Activated CD8-positive, alpha-beta memory T cell treated with anti-CD3 and anti-CD28 coated beads, Interleukin-2, amount 50 U/mL, for 48 hours (primary cell): ENCODE data around the gene NELFCD.
"Not testable (repeated sequence)": the region's sequence is repeated elsewhere in the genome, so short reads cannot be mapped to it uniquely, and the experiment has no call there.

Experiments used
- DNase-seq: peaks from one replicate; pipeline ENCODE4 v3.0.0-alpha.2; 2020

The NELFCD gene, protein sequence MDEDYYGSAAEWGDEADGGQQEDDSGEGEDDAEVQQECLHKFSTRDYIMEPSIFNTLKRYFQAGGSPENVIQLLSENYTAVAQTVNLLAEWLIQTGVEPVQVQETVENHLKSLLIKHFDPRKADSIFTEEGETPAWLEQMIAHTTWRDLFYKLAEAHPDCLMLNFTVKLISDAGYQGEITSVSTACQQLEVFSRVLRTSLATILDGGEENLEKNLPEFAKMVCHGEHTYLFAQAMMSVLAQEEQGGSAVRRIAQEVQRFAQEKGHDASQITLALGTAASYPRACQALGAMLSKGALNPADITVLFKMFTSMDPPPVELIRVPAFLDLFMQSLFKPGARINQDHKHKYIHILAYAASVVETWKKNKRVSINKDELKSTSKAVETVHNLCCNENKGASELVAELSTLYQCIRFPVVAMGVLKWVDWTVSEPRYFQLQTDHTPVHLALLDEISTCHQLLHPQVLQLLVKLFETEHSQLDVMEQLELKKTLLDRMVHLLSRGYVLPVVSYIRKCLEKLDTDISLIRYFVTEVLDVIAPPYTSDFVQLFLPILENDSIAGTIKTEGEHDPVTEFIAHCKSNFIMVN

DNA sequence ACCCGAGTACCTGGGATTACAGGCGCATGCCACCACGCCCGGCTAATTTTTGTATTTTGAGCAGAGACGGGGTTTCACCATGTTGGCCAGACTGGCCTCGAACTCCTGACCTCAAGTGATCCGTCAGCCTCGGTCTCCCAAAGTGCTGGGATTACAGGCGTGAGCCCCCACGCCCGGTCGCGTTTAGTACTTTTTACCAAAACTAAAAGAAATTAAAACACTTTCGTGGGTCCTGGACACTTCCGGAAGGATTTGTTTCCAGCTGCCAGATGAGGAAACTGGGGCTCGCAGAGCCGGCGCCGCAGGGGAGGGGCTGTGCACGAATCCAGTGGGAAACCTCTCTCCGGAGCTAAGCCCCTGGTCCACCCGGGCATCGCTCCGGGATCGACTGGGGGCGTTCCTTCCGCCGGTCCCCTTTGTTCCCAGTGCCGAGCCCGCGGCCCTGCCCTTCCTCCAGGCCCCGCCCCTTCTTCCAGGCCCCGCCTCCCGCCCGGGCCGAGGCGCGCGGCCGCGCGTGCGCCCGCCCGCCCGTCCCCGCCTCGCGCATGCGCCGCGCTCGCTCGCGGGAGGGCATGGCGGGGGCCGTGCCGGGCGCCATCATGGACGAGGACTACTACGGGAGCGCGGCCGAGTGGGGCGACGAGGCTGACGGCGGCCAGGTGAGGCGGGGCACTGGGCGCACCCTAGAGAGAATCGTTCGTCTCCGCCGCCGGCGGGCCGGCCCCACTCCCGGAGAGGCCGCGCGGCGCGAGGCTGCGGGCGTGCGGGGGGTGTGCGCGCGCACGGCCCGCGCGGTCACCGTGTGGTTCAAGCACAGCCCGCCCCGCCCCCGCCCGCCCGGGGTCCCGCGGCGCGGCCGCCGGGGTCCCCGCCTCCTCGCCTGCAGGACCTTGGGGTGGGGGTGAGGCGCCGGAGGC, at the start of gene NELFCD:
NELFCD (plus strand) TSS at position 546 of the 917 bp plus-strand sequence; CDS start at position 600, 54 bp downstream.
- DNase-seq: peak; percentile 96

DNA sequence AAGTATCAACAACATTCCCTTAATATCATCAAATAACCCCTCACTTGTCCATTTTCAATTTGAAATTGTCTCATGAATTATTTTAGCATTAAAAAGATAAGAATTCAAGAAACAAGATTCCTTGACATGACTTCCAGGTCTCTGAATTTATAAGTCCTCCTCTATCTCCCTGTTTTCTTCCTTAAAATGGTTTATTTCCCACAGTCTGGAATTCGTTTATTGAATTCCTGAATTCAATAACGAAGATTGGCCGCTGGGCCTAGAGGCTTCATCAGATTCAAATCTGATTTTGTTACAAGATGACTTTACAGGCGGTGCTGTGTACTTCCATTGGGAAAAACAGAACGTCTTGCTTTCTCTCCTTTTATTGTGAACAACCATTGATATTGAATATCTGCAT, 48.9 kb upstream of the NELFCD start:
- DNase-seq: no peak

DNA sequence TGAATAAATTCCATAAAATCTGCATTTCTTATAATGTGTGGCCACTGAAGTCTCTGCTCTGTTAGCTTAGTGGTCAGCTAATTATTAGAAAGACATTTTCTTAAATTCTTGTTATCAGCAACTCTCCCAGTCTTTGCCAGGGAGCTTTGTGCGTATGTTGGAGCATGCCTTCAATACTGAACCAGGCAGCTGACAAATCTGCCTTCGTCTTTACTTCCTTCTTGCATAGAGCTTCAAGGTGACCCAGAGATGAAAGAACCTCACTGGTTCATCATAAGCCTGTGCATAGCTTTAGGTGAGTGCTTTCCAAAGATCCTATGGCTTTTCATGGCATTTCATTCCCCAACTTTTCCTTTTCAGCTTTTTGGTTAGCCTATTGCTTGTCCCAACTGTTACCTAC, 43.0 kb upstream of the NELFCD start:
- DNase-seq: no peak

DNA sequence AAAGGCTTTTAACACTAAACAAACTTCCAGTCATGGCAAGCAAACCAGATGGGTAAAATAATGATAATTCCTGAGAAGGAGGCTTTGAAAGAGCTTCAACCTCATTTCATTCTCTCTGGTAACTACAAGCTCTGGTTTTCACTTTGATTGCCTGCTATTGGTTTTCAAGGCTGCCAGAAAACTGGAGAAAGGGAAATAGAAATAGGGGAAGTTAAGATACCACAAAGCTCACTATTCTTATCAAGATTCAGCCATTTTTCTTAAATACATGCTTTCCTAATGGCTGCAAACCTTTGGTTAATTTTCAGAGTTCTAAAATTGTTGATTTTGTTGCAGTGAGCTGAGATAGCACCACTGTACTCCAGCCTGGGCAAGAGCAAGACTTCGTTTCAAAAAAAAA, 42.5 kb upstream of the NELFCD start:
- no peak for DNase-seq

DNA sequence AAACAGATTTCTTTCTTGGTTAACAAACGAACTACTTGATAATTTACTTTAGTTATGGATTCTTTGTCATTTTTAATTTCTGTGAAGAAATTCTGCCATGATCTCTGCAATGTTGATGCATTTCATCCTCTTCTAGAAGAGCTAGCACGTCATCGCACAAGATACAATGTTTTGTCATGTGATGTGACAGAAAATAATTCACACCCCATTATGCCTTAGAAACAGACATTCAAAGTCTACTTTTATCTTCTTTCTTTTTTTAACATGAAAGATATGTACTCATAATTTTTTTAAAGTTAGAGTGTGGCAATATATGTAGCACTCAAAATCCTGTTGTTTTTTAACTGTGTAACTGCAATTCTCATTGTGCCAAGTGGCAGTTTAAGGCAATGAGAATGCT, 39.6 kb upstream of the NELFCD start:
- DNase-seq: no peak

DNA sequence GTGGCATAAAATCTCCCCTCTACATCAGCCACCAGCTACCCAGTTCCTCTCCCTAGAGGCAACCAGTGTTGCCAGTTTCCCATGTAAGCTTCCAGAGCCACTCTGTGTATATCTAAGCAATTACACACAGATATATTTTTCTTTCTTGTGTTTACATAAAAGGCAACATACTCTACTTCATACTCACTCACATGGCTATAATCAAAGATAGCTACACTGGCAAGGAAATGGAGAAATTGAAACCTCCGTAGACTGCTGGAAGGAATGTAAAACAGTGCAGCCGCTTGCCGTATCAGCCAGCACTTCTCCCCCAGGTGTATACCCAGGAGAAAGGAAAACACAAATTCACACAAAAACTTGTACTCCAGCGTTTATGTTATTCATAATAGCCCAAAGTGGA, 38.5 kb upstream of the NELFCD start:
- DNase-seq: no peak

DNA sequence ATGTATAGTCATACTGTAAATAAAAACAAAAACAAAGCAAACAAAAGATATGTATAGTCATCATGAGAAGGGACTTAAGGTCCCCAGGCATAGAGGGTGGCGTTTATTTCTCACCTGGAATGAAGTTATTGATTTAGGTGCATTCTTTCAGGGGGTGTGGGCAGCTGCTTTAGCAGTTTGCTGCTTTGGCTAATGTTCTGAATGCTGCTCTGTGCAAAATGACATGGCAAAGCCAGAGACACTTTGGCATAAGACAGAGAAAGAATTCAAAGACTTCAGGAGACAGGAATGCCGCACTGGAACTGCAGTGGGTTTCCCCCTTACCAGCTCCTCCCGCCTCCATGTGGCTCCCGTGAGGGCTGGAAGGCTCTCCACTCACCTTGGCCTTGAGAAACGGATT, 36.4 kb upstream of the NELFCD start:
- DNase-seq: no peak

DNA sequence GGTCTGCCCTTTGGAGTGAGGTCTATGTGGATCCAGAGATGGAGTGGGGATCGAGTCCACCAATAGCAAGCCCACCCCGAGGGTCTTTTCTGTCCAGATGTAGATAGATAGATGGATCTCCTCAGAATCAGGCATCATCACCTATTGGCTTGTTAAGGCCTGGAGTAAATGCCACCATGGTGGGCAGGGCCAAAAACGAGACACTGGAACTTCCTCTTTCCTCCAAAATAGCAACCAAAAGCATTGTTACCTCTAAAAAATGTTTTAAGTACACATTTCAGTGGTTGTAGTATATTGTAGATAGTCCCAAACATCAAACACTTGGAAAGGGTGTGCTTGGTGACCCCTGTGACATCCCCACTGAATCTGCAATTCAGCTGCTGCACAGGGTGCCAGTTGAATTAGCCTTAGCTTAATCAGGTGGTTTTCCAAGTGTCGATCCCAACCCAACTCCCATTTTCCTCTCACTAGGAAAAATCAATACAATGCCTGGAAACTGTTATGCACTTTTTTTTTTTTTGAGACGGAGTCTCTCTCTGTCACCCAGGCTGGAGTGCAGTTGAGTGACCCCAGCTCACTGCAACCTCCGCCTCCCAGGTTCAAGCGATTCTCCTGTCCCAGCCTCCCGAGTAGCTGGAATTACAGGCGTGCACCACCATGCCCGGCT, 35.0 kb upstream of the NELFCD start:
- no peak for DNase-seq

DNA sequence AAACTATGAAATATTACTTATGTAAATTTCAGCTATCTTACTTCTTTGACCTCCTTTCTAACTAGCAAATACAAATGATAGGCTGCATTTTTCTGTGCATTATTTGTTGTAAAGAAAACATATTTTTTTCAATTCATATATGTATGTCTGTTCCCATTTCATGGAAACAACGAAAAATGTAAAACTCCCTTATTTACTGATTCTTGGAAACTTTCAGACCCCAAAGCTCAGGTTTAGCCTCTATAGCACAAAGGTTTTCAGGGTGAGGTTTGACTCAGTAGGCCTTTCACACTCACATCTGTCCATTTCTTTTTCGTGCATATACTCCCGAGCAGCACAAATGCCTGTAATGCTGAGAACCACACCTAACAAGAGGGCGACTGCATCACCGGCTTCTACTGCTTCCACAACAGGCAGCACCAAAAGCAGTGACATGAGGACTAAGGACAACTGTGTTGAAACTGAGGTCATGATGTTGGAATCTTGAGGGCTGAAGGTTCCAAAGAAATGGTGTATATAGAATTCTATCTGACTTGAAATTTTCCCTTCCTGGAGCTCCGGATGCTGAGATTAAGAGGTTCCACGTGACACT, 33.2 kb upstream of the NELFCD start:
- DNase-seq: not testable (repeated sequence)

DNA sequence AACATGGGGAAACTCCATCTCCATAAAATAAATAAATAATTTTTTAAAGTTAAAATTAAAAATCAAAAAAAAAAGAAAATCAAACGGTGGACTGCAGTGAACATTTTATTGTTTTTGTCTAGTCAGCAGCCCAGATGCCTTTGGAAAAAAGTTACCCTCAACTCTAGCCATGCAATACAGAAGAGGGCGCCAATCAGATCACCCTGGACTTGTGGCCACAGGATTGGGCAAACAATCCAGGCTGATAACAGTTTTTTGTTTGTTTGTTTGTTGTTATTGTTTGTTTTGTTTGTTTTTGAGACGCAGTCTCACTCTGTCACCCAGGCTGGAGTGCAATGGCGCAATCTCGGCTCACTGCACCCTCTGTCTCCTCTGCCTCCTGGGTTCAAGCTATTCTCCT, 30.5 kb upstream of the NELFCD start:
- no peak for DNase-seq

DNA sequence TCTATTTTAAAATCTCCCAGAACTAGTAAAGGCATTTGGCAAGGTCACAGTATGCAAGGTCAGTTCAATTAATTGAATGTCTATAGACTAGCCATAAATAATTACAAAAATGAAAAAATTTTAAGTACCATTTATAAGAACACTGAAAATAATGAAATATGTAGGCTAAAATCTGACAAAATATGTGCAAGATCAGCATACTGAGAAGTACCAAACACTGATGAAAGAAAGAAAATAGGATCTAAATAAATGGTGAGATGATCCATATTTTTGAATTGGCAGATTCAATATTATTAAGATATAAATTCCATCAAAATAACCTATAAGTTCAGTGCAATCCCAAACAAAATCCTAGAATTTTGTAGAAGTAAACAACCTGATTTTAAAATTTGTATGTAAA, 28.0 kb upstream of the NELFCD start:
- no peak for DNase-seq

DNA sequence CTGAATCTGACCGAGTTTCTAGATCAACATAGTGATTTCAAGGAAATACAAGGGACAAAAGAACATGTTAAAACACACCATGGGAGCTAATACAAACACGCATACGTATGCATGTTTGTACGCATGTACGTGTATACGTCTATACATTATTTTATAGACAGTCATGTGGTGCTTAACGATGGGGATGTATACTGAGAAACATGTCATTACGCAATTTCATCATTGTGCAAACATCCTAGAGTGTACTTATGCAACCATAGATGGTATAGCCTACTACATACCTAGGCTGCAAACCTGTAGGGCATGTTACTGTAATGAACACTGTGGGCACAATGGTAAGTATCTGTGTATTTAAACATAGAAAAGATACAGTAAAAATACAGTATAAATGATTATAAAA, 25.0 kb upstream of the NELFCD start:
- DNase-seq: no peak

DNA sequence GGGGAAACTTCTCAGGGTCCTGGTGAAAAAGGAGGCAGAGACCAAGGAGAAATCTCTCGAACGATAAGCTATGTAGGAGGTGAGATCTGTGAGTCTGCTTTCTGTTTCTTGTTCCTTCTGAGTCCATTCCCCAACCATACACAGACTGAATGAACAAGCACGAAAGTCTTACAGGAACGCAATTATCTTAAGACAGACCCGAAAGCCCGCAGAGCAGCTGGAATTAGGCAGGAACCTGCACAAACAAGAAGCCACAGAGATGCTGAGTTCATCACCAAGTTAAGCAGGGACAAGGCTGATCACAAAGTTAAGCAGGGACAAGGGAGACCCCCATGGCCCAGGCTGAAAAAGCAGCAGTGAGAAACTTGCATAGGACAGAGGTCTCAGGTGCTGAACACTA, 21.4 kb upstream of the NELFCD start:
- DNase-seq: no peak

DNA sequence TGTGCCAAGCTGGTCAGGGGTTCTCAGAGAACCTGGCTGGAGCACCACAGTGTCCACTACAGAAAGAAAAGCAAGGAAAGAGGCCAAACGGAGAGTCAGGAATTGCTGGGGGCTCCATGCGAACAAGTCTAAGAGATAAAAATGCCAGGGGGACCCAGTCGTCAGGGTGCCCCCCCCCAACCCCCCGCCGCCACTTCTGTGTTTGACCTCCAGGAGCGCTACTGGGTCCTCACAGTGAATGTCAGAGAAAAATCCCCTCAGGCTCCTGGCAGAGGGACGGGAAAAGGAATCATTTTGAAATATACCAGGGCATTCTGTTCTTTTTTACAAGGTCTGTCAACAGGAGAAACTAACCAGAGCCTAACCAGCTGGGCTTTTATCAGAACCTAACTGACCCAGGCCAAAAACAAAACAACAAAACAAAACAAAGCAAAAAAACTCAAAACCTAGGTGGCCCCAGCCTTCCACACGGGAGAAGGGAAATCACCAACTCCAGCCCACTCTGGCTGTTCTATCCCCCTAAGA, 17.9 kb upstream of the NELFCD start:
- DNase-seq: no peak

DNA sequence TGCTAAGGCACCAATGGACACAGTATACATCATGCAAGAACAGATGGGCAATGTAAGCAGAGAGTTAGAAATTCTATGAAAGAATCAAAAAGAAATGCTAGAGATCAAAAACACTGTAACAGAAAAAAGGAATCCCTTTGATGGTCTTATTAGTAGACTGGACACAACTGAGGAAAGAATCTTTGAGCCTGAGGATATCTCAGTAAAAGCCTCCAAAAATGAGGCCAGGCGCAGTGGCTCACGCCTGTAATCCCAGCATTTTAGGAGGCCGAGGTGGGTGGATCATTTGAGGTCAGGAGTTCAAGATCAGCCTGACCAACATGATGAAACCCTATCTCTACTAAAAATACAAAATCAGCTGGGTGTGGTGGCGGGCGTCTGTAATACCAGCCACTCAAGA, 17.1 kb upstream of the NELFCD start:
- not testable (repeated sequence) for DNase-seq

DNA sequence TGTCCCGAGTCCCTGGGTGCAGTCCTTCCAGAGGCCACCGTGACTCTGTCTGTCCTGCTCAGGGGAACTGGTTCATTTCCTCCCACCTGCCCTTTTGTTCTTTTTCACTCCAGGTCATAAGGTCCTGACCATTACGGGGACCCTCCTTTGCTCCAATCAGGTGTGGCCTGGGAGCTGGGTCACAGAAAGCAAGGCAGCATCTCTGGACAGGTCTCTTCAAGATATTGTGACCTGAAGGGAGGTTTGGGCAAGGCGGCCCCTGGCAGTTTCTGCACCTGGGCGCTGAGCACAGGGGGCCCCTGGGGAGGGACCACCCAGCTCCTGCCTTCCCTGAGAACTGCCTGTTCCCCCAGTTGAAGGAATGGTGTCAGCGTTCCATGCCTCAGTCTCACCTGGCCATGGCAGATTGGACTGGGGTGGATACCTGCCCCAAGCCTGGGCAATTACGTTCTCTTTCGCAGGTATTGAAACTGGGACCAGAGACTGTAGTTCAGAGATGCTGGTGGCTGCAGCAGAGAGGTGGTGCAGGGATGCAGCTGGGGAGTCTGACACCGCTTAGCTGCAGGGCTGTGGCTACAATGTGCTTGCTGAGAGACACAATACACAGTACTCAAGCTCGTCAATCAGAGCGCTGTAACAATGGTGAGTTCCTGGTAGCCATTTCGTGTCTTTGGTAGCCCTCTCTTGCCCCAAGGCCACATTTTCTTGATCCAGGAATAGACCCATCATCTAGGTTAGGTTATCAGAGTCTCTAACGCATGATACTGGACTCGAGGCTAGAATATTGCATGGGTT, 15.6 kb upstream of the NELFCD start:
- no peak for DNase-seq

DNA sequence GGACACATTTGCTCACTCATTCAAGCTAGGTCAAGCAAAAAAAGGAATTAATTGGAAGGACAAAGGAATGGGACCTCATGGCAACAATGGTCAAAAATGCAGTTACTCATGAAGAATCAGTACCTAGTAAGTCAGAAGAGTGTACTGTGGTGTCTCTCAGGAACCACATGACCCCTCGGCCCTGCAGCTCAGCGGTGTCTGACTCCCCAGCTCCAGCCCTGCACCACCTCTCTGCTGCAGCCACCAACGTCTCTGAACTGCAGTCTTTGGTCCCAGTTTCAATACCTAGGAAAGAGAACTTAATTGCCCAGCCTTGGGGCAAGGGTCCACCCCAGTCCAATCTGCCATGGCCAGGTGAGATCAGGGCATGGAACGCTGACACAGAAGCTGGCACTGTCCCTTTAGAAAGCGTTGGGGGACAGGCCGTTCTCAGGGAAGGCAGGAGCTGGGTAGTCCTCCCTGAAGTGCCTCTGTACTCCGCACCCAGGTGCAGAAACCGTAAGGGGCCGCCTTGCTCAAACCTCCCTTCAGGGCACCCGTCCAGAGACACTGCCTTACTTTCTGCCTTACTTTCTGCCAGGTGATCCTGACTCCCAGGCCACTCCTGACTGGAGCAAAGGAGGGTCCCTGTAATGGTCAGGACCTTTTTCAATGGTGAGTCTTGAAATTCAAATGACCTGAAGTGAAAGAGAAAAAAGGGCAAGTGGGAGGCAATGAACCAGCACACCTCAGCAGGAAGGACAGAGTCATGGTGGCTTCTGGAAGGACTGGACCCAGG, 13.2 kb upstream of the NELFCD start:
- no peak for DNase-seq

DNA sequence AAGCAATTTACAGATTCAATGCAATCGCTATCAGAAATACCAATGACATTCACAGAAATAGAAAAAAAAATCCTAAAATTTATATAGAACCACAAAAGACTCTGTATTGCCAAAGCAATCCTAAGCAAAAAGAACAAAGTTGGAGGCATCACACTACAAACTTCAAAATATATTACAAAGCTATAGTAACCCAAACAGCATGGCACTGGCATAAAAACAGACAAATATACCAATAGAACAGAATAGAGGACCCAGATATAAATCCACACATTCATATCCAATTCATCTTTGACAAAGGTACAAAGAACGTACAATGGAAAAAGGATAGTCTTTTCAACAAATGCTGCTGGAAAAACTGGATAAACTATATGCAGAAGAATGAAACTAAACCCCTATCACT, 11.6 kb upstream of the NELFCD start:
- DNase-seq: no peak

DNA sequence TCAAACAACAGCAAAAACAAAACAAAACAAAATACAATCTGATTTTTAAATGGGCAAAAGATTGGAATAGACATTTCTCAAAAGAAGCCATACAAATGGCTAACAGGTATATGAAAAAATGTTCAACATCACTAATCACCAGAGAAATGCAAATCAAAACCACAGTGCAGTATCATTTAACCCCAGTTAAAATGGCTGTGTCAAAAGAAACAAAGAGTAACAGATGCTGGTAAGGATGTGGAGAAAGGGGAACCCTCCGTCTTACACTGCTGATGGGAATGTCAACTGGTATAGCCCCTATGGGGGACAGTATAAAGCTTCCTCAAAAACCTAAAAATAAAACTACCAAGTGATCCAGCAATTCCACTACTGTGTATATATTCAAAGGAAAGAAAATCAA, 10.9 kb upstream of the NELFCD start:
- no peak for DNase-seq

DNA sequence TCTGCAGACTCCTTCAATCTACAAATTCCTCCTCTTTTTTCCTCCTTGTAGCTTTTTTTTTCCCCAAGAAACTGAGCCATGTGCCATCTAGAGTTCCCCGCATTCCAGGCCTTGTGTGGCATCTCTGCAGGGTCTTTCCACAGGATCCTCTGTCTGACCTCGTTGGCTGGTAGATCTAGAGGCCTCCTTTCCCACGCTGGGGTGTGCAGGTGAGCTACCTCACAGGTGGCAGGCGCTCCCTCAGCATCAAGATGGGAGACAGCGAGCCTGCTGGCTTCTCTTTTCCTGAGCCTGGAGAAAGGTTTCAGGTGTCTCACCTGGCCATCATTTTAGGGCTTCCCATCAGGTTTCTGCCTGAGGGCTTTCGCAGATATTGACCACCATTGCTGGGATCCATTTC, 9.6 kb upstream of the NELFCD start:
- no peak for DNase-seq

DNA sequence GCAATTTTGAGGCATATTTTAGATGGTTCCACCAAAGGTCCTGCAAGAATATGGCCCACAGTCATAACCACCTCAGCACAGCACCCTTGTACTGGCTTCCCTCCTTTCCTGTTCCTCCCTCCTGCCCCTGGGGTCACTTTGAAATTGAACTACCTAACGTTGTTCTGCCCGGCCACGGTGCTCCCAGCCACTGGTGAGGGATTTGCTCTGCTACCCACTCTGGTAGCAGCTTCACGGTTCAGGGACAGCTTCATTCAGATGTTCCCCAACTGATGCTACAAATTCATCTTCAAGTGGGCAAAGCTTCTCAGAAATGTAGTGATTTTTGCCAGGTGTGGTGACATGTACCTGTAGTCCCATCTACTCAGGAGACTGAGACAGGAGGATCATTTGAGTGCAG, 7.9 kb upstream of the NELFCD start:
- DNase-seq: no peak
